Colonic mucosa (tissue), 4 donors: Measurements from ENCODE around the gene DHRS4. TPM values are rescaled to one million over a fixed set of nuclear protein-coding genes. Genes with fewer than 3 reads are reported as not detected.
A peak's percentile ranks its signal among the peaks of the same experiment; 100 is the strongest.

ENCODE experiments used
- DNase-seq: peaks from one replicate; pipeline ENCODE4 v3.0.0-alpha.2; 2020
- H3K27ac ChIP-seq: fragments of 200-600 bp; one replicate; pipeline ENCODE4 v1.8.0; 2021
- H3K27me3 ChIP-seq: fragments of 200-600 bp; one replicate; pipeline ENCODE4 v1.8.0; 2021
- H3K36me3 ChIP-seq: fragments of 200-600 bp; one replicate; pipeline ENCODE4 v1.8.0; 2021
- H3K4me1 ChIP-seq: fragments of 200-600 bp; one replicate; pipeline ENCODE4 v1.8.0; 2021; ENCODE audit warnings: mild to moderate bottlenecking
- H3K4me3 ChIP-seq: fragments of 200-600 bp; one replicate; pipeline ENCODE4 v1.8.0; 2021
- H3K9ac ChIP-seq, 2 donors: one replicate each; pipeline ENCODE4 v1.7.0; 2013; ENCODE audit warnings: control low read depth in 2 of 2, low read depth in 2 of 2, low read length in 2 of 2
- H3K9me3 ChIP-seq: fragments of 200-600 bp; one replicate; pipeline ENCODE4 v1.8.0; 2021
- CTCF ChIP-seq: fragments of 200-600 bp; IDR thresholded peaks from one replicate; pipeline ENCODE4 v1.8.0; 2022; ENCODE audit warnings: antibody characterized with exemption, mild to moderate bottlenecking
- intact Hi-C: fragments of 100-400 bp; cut with DNase I; formaldehyde crosslinking; loops from one replicate; pipeline ENCODE4 v1.14.1; 2022
- total RNA-seq, 2 donors: library from RNA; stranded (reverse); fragmentation: NEBNext Ultra II Directional in 1 of 2; extraction: Animal tissue kit (Norgen Biotek cat#: 25700) in 1 of 2; gene quantifications; one replicate each; pipeline ENCODE4 v1.2.1, GENCODE V29; 2021
- donor health status: healthy.
- donor health status: DM: no; HTN: no; CAD: no.
- donor health status: DM: no; HTN: no; CAD: no.

Gene DHRS4
- total RNA-seq, 2 donors from 2014 or later = 34.0 to 74.4 TPM

GRCh38 chr14:23933742-23934128 lies 19.8 kb upstream of the DHRS4 start:
- Histone ChIP-seq H3K27ac (no peak overlapping the region), H3K27me3 (no peaks in the 10 kb centered on the region), H3K9me3 (no peaks in the 10 kb centered on the region), H3K4me3 (no peak overlapping the region), H3K36me3 (no peaks in the 10 kb centered on the region), H3K9ac (no peak overlapping the region), H3K4me1 (no peaks in the 10 kb centered on the region)
- no peak for TF ChIP-seq CTCF
- no peak for DNase-seq
- intact Hi-C loops = no loop called here

- Histone ChIP-seq H3K36me3 (no peaks in the 10 kb centered on the region), H3K27ac (no peak overlapping the region), H3K9me3 (no peaks in the 10 kb centered on the region), H3K27me3 (no peaks in the 10 kb centered on the region), H3K4me1 (no peaks in the 10 kb centered on the region), H3K4me3 (no peak overlapping the region), H3K9ac (no peak overlapping the region)
- no peak for TF ChIP-seq CTCF
- DNase-seq = no peak
- intact Hi-C loops = no loop called here
Measured at GRCh38 chr14:23935158-23935557, 18.4 kb upstream of the DHRS4 start.

GRCh38 chr14:23936084-23936829 lies 17.3 kb upstream of the DHRS4 start:
- no peaks in the 10 kb centered on the region for H3K27me3 ChIP-seq
- H3K9ac ChIP-seq = no peak overlapping the region
- no peak overlapping the region for H3K4me3 ChIP-seq
- TF ChIP-seq CTCF = no peak
- H3K27ac ChIP-seq = no peak overlapping the region
- no peaks in the 10 kb centered on the region for H3K4me1 ChIP-seq
- H3K36me3 ChIP-seq = no peaks in the 10 kb centered on the region
- no peaks in the 10 kb centered on the region for H3K9me3 ChIP-seq
- DNase-seq = peak; percentile 36
- intact Hi-C loops = no loop called here

- intact Hi-C loops = no loop called here
- no peak overlapping the region for H3K27ac ChIP-seq
- no peak overlapping the region for H3K9ac ChIP-seq
- no peaks in the 10 kb centered on the region for H3K4me1 ChIP-seq
- no peaks in the 10 kb centered on the region for H3K27me3 ChIP-seq
- no peak overlapping the region for H3K4me3 ChIP-seq
- H3K9me3 ChIP-seq = no peaks in the 10 kb centered on the region
- no peak for DNase-seq
- no peak for TF ChIP-seq CTCF
- no peaks in the 10 kb centered on the region for H3K36me3 ChIP-seq
Measured at GRCh38 chr14:23937203-23937602, 16.4 kb upstream of the DHRS4 start.

DNA sequence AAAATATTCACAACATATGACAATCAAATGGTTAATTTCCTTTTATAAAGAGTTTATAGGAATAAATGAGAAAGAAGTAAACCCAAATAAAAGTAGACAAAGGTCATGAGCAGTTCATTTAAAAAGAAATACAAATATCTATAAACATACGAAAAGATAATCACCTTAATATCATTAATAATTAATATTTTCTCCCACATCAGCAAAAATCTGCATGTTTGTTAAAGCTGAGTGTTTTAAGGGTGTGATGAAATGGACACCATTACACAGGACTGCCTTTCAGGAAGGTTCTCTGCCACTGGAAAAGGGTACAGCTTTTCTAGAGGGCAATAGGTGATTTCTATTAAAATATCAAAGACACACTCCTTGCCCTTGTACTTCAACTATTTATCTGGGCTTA lies 14.7 kb upstream of the DHRS4 start:
- Histone ChIP-seq H3K27me3 (no peaks in the 10 kb centered on the region), H3K4me1 (no peaks in the 10 kb centered on the region), H3K4me3 (no peak overlapping the region), H3K36me3 (no peaks in the 10 kb centered on the region), H3K9ac (no peak overlapping the region), H3K27ac (no peak overlapping the region), H3K9me3 (no peaks in the 10 kb centered on the region)
- TF ChIP-seq CTCF = no peak
- DNase-seq = no peak
- intact Hi-C loops = no loop called here
